Astrocyte of the cerebellum (primary cell): ENCODE results near the gene GBA2.

Source experiments
- DNase-seq: peaks from one replicate; pipeline ENCODE4 v3.0.0-alpha.2; 2011; ENCODE audit warnings: low read depth
- H3K4me3 ChIP-seq: 2 replicates; pipeline ENCODE4 v1.5.1; 2011; ENCODE audit warnings: mild to moderate bottlenecking, low read depth, low read length, moderate library complexity
- CTCF ChIP-seq: IDR thresholded peaks from 2 replicates; pipeline ENCODE4 v1.5.1; 2012; ENCODE audit warnings: low read length, low read depth, moderate library complexity, mild to moderate bottlenecking; ENCODE audit errors: missing control alignments
- in situ Hi-C: cut with HindIII; loops from 2 replicates; pipeline ENCODE4 v1.10.0; 2017; ENCODE audit warnings: low sequenced_read_pairs

The GBA2 gene

DNA sequence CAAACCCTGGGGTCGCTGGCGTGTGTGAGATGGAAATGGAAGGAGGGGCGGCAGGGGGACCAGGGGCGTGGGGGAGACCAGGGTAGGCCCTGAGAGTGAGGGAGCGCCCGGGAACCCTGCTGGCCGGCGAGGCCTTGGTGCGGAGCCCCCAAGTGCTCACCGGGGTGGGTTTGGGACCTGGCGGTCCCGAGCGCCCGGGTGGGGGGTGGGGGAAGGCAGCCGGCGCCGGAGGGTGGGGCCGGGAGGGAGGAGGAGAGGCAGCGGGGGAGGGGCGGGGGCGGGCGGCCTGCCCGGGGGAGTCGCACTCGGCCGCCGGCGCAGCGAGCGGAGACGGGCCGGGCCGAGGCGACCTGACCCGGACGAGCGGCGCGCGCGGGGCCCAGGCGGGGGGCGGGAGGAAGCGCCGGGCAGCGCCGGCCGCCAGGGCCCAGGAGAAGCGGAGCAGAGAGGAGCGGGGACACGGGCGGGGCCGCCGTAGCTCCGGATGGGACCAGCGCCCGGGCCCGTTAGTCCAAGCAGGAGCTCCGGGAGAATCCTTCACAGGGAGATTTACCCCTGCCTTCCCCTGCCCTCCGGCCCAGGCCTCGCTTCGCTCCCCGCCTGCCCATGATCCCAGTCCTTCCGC is 42.4 kb upstream of the GBA2 start, which contains the start of gene NPR2:
NPR2 (plus strand) TSS at position 295 of the 625 bp plus-strand sequence. CDS start 818 bp downstream, outside the sequence.
- peak within 1 kb of the TSS; percentile 46 for H3K4me3 ChIP-seq
- DNase-seq, result no peak
- TF ChIP-seq CTCF, result no peak
- in situ Hi-C loops, result no loop called here

DNA sequence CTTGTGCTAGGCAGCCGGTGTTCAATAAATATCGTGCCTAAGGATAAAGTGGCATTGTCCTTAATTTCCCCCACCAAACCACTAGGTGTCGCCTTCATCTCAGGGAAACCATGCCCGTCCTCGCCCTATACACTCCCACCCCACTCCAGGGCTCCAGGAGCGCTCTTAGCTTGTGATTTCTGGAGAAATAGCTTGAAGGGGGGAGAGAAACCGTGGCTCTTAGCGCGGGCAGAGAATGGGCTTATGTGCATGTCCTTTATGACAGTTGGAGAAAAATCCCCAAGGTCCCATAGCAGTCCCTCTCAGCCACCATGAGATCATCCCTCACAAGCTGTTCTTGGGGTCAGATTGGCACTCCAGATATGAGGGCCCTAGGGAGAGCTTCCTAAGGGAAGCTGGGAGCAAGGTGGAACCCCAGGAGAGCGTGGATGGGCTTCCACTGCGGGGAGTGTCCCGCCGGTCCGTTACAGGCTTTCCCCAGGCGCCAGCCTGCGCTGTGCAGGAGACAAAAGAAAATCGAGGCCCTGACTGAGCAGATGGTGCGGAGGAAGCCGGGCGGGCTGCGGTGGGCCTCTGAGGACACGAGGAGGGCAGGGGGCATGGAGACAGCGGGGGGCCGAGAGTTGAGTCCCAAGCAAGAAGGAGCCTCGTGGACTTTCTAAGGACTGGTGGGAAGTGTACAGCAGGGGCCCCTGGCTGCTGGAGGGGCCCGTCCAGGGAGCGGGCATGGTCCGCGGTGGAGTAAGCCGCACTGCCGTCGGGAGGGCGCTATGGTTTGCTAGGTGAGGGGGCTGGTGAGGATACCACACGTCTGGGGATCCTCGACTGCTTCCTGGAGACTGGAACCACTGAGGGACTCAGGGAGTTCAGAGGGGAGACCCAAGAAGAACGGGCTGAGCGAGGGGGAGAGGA is 41.6 kb upstream of the GBA2 start:
- peak; percentile 83 for TF ChIP-seq CTCF
- peak overlapping the region; percentile 46 for H3K4me3 ChIP-seq
- in situ Hi-C loops, result no loop called here
- peak; percentile 73 for DNase-seq

GRCh38 chr9:35790025-35790384 is 41.0 kb upstream of the GBA2 start:
- H3K4me3 ChIP-seq, result no peak overlapping the region
- no peak for DNase-seq
- TF ChIP-seq CTCF, result no peak
- in situ Hi-C loops, result no loop called here

GRCh38 chr9:35789541-35789940 is 40.5 kb upstream of the GBA2 start:
- no peak for DNase-seq
- no peak overlapping the region for H3K4me3 ChIP-seq
- no peak for TF ChIP-seq CTCF
- in situ Hi-C loops, result no loop called here

GRCh38 chr9:35783418-35783817 is 34.4 kb upstream of the GBA2 start:
- in situ Hi-C loops, result no loop called here
- TF ChIP-seq CTCF, result no peak
- no peak for DNase-seq
- H3K4me3 ChIP-seq, result no peak overlapping the region

- TF ChIP-seq CTCF, result no peak
- H3K4me3 ChIP-seq, result no peak overlapping the region
- DNase-seq, result no peak
- in situ Hi-C loops, result no loop called here
Measured at GRCh38 chr9:35781066-35781465, 32.0 kb upstream of the GBA2 start.
